Effector memory CD4-positive, alpha-beta T cell (primary cell): ENCODE results near the gene TRAIP.

Experiments
- DNase-seq, 3 donors: peaks; one replicate each; pipeline ENCODE4 v3.0.0-alpha.2; 2020
- H3K27ac ChIP-seq: 2 replicates; pipeline ENCODE4 v1.7.0; 2013; ENCODE audit warnings: mild to moderate bottlenecking, low read length, moderate library complexity; ENCODE audit not compliant: insufficient read depth, poor library complexity, severe bottlenecking
- H3K27me3 ChIP-seq: replicated peaks from 2 replicates; pipeline ENCODE4 v1.7.0; 2013; ENCODE audit warnings: mild to moderate bottlenecking, low read length; ENCODE audit not compliant: insufficient read depth, control insufficient read depth, poor library complexity, severe bottlenecking
- H3K36me3 ChIP-seq: 2 replicates; pipeline ENCODE4 v1.7.0; 2013; ENCODE audit warnings: mild to moderate bottlenecking, low read length, moderate library complexity; ENCODE audit not compliant: control insufficient read depth, insufficient read depth
- H3K4me1 ChIP-seq: 2 replicates; pipeline ENCODE4 v1.7.0; 2013; ENCODE audit warnings: low read length, mild to moderate bottlenecking; ENCODE audit not compliant: control insufficient read depth, insufficient read depth, poor library complexity, severe bottlenecking
- H3K4me3 ChIP-seq: 2 replicates; pipeline ENCODE4 v1.7.0; 2013; ENCODE audit warnings: low read length, low read depth, mild to moderate bottlenecking; ENCODE audit not compliant: insufficient read depth, poor library complexity, severe bottlenecking
- H3K9me3 ChIP-seq: 2 replicates; pipeline ENCODE4 v1.7.0; 2013; ENCODE audit warnings: mild to moderate bottlenecking, low read length, moderate library complexity; ENCODE audit not compliant: control insufficient read depth

Gene TRAIP

DNA sequence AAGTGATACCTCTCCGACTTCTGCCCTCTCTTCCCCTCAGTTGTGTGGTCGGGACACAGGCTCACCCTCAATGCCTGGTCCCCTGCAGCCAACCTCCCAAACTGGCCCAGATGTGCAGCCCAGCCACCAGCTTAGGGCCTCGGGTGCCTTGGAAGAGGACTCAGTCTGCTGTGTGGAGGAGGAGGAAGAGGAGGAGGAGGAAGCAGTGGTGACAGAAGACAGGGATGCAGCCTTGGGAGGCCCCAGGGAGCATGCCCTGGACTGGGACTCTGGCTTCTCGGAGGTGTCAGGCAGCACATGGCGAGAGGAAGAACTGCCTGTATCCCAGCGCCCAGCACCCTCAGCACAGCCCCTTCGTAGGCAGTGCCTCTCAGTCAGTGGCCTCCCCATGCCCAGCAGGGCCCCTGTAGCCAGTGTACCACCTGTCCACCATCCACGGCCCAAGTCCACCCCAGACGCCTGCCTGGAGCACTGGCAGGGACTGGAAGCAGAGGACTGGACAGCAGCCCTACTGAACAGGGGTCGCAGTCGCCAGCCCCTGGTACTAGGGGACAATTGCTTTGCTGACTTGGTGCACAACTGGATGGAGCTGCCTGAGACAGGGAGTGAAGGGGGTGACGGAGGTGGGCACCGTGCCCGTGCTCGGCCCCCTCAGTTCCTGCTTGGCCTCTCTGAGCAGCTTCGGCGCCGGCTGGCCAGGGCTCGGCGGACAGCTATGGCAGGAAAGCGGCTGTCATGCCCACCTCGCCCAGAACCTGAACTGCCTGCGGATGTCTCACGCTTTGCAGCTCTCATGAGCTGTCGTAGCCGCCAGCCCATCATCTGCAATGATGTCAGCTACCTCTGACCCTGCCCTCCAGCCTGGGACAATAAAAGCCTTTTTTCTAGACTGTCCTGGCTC, 52.0 kb downstream of the TRAIP start:
- peak overlapping the region; percentile 77 for H3K27ac ChIP-seq
- no peak for DNase-seq
- H3K36me3 ChIP-seq, result peaks cover 5% of the 10 kb centered on the region
- H3K9me3 ChIP-seq, result no peaks in the 10 kb centered on the region
- H3K4me1 ChIP-seq, result peaks cover 22% of the 10 kb centered on the region
- H3K4me3 ChIP-seq, result peak overlapping the region; percentile 71
- H3K27me3 ChIP-seq, result no peaks in the 10 kb centered on the region

DNA sequence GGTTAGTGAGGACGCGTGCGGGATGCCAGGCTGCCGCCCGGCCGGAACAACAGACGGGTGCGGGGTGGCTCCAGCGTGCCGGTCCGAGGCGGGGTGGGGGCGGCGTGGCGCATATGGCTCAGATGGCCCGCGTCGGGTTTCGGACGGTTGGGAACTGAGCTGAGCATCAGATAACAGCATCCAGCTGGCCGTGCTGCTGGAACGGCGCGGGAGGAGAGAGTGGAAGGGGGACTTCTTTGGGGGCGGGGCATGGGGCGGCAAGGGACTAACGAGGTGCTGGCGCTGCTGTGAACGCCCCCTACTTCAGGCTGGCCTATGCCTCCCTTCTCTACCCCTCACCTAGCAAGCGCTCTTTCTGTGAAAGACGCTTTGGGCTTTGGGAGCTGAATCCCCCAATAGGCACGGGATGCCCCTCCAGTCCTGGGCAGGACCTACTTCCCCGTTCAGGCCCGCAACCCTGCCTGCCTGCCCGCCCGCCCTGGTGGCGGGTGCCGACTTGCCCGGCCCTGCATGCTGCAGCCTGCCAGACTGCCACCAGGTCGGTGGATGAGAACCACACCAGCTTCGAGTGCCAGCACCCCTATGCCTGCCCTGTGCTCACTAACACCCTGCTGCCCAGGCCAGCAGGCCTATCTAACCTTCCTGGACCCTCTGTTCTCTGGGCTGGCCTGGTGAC, 52.8 kb downstream of the TRAIP start:
- Histone ChIP-seq H3K4me1 (peaks cover 22% of the 10 kb centered on the region), H3K27ac (peak overlapping the region; percentile 77), H3K4me3 (peak overlapping the region; percentile 71), H3K36me3 (no peaks in the 10 kb centered on the region), H3K9me3 (no peaks in the 10 kb centered on the region), H3K27me3 (no peaks in the 10 kb centered on the region)
- peak in 2 of 3 donors; percentile 32 to 48 for DNase-seq

DNA sequence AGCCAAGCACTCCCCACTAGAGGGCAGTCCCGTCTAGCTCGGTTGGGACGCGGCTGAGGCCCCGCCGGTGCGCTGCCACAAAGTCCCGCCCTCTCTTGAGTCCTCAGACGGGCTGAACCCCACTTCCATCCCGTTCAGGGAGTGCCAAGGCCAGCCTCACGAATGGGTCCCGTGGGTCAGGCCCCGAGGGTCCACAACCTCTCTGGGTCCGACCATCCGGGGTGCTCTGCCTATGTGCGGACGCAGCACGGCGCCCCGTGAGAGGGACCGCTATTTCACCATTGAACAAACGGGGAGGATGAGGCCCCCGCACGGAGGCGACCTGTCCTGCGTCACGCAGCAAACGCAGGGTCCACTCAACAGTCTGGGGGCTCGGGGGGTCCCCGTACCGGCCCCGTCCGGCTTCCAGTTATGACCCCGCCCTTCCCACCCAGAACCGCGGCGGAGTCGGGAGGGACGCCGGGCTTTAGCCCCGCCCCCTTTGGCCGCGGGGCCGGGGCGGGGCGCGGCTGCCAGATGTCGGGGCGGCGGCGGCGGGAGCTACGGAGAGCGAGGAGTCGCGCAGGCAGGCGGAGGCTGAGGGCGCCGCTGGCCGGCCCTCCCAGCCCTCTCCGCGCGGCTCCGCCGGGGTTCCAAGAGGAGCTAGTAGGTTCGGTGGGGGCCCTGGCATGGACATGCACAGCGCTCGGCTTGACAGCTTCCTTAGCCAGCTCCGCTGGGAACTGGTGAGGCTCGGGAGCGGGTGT, 53.5 kb downstream of the TRAIP start, which contains the start of gene INKA1:
Gene INKA1 (plus strand): TSS at position 543 of the 746 bp plus-strand sequence. CDS start 132 bp downstream, at position 675.
- peak within 1 kb of the TSS; percentile 71 for H3K4me3 ChIP-seq
- H3K27ac ChIP-seq, result peak within 1 kb of the TSS; percentile 77
- peaks cover 22% of the 10 kb centered on the region for H3K4me1 ChIP-seq

DNA sequence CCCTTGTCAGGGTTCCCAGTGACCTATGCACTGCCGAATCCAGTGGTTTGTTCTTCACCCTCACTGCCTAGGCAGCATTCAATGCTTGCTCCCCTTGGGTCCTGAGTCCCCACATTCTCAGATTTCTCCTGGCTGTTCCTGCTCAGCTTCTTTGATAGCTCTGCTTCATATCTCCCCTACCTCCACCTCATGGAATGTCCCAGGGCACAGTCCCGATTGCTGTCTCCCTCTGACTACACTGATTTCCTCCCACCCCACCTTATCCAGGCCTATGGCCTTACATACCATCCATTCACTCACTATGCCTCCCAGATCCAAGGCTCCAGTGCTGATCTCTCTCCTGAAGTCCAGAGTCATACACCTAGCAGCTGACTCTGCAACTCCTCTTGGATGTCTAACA, 55.2 kb downstream of the TRAIP start:
- Histone ChIP-seq H3K27me3 (no peaks in the 10 kb centered on the region), H3K4me3 (no peak overlapping the region), H3K4me1 (peaks cover 10% of the 10 kb centered on the region), H3K36me3 (no peaks in the 10 kb centered on the region), H3K27ac (no peak overlapping the region), H3K9me3 (no peaks in the 10 kb centered on the region)
- DNase-seq, result no peak

More for the DNA sequence above, 53.5 kb downstream of the TRAIP start, which contains the start of gene INKA1:
- Histone ChIP-seq H3K36me3 (no peaks in the 10 kb centered on the region), H3K27me3 (no peaks in the 10 kb centered on the region), H3K9me3 (no peaks in the 10 kb centered on the region)
- DNase-seq, result peak; percentile 74 to 82 (median 76)

DNA sequence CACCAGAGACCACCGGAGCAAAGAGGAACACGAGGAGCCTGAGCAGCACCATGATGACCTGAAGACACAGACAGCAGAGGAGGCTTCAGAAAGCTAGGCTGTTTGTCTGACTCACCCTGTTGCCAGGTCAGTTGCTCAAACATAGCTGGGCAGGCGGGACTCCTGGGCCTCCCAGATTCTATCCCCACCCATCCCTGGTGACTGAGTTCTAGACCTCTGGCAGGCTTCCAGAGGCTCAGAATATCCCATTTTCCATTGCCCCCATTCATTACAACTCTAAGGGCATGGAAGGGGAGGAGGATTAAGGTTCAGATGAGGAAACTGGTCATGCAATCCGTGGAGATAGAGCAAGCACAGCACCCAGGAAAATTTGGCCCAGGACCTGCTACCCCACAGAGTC, 56.6 kb downstream of the TRAIP start, which contains the start of gene CDHR4:
Gene CDHR4 (minus strand): TSS at position 113 of the 400 bp plus-strand sequence. CDS start 61 bp downstream, at position 52.
- H3K4me1 ChIP-seq, result peaks cover 6% of the 10 kb centered on the region
- no peak within 1 kb of the TSS for H3K4me3 ChIP-seq
- H3K36me3 ChIP-seq, result no peaks in the 10 kb centered on the region
- H3K9me3 ChIP-seq, result no peaks in the 10 kb centered on the region
- H3K27me3 ChIP-seq, result no peaks in the 10 kb centered on the region
- H3K27ac ChIP-seq, result no peak within 1 kb of the TSS
- DNase-seq, result no peak

DNA sequence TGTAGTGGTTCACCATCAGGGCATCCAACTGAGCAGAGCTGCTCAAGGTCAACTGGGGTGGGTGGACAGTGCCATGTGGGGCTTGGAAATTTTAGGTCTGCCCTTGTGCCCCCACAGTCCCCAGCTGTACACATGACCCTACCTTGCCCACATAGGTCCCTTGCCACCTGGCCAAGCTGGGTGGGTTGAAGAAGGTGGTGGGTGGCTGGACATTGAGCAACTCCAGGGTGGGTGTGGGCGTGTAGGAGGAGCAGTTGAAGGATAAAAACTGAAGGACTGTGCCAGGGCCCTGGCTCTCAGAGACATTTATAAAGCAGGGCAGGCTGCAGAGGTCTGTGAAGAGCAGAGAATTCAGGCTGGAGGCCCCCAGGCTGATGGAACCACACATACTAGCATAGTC, 57.3 kb downstream of the TRAIP start:
- H3K27ac ChIP-seq, result no peak overlapping the region
- no peaks in the 10 kb centered on the region for H3K27me3 ChIP-seq
- H3K4me3 ChIP-seq, result no peak overlapping the region
- H3K4me1 ChIP-seq, result peaks cover 6% of the 10 kb centered on the region
- no peaks in the 10 kb centered on the region for H3K9me3 ChIP-seq
- DNase-seq, result no peak
- no peaks in the 10 kb centered on the region for H3K36me3 ChIP-seq

DNA sequence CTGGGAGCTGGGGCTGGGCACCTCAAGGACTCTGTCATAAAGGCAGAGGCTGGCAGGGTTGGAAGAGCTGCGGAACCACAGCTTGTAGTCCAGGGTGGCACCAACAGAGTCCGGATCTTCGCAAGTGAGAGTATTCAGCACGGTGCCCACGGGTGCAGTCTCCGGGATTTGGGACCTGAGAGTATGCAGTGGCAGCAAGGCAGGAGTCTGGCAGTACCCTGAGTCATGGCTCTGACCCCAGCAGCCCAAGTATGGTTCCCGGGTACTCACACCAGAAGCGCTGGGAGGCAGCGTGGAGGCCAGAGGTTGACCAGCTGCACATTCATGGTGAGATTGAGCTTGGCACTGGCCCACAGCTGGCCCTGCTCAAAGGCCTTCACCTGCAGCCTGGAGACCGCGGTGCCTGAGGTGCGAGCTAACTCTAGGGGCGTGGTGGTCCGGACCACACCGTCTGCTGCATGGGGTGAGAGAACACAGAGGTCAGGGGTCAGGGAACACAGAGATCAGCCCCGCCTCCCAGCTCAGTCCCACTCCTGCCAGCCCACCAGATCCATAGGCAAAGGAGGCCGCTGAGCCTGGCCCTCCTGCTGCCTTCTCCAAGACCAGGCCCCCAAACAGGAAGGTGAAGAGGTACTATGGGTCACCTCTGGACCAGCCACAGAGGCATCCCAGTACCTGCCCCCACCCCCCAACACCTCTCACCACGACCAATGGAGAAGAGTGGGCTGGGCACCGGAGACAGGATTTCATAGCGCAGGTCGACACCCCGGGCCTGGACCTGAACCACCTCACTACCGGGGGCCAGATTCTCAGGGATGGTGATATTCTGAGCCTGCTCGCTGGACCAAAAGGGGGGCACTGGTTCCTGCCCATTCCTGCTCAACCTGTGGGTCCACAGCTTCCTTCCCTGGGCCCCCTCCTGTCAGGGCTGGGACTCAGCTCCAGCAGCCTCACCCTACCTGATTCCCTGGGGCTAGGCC, 61.1 kb downstream of the TRAIP start:
- H3K4me1 ChIP-seq, result peaks cover 2% of the 10 kb centered on the region
- no peaks in the 10 kb centered on the region for H3K27me3 ChIP-seq
- H3K9me3 ChIP-seq, result no peaks in the 10 kb centered on the region
- H3K4me3 ChIP-seq, result no peak overlapping the region
- DNase-seq, result no peak
- H3K36me3 ChIP-seq, result no peaks in the 10 kb centered on the region
- no peak overlapping the region for H3K27ac ChIP-seq

DNA sequence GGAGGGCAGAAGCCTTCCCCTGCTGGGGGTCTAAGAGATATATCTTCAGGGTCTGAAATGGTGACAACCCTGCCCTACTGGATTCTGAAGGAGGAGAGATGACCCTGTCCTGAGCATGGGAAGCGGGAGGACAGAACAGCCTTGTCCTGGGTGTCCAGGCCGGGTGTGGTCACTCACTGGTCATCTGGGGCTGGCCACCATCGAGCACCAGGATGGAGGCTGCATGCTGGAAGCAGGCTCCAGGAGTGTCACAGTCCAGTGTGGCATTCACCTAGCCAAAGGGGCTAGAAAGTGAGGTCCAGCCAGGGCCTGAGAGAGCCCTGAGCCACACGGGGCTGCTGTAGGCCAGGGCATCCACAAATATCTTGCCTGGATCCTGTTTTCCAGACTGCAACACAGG, 61.9 kb downstream of the TRAIP start:
- Histone ChIP-seq H3K27me3 (no peaks in the 10 kb centered on the region), H3K4me1 (peaks cover 3% of the 10 kb centered on the region)
- DNase-seq, result no peak

More for the DNA sequence above, 61.9 kb downstream of the TRAIP start:
- no peak overlapping the region for H3K27ac ChIP-seq
- no peak overlapping the region for H3K4me3 ChIP-seq
- H3K9me3 ChIP-seq, result no peaks in the 10 kb centered on the region
- H3K36me3 ChIP-seq, result no peaks in the 10 kb centered on the region
